HG03378 (cell line): ENCODE data around the gene KCNJ5.
A peak's percentile ranks its signal among the peaks of the same experiment; 100 is the strongest.

Experiments used
- ATAC-seq: cut with Tn5 transposase; IDR thresholded peaks from one replicate; pipeline ENCODE4 v1.9.1; 2021; ENCODE audit warnings: mild to moderate bottlenecking, moderate library complexity; ENCODE audit not compliant: unreplicated experiment

Gene KCNJ5

GRCh38 chr11:128946648-128947047 lies 55.5 kb downstream of the KCNJ5 start:
- no peak for ATAC-seq

- no peak for ATAC-seq
Measured at GRCh38 chr11:128947773-128948172, 56.6 kb downstream of the KCNJ5 start.

GRCh38 chr11:128948583-128948982 lies 57.4 kb downstream of the KCNJ5 start:
- ATAC-seq = no peak

DNA sequence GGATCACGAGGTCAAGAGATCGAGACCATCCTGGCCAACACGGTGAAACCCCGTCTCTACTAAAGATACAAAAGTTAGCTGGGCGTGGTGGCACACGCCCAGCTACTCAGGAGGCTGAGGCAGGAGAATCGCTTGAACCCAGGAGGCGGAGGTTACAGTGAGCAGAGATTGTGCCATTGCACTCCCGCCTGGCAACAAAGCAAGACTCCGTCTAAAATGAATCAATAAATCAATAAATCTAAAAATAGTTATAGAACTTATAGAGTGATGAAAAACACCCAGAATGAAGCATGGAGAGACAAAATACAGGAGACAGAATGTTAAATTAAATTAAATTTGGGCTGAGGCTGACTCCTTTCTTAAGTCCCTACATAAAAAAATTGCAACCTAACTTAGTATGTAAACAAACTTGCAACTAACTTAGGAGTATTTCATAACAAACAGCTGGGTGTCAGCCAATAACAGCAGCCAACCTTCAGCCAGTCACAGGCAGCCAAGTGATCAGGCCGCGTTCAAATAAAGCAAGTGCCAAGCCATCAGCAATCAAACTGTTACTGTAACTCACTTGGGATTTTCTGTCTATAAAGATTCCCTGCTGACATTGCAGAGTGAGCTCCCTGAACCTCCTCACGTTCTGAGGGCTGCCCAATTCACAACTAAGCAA lies 58.8 kb downstream of the KCNJ5 start:
- ATAC-seq = no peak

DNA sequence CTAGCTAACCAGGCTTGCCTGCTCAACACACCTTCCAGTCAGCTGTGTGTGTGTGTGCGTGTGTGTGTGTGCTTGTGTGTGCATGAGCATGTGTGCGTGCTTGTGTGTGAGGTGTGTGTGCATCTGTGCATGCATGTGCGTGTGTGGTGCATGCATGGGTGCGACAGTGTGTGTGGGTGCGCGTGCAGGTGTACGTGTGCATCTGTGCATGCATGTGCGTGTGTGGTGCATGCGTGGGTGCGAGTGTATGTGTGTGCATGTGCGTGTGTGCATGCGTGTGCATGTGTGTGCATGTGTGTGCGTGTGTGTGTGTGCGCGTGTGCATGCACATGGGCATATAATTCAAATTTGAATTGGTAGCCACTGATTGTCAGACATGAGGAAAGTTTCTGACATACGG lies 62.0 kb downstream of the KCNJ5 start:
- no peak for ATAC-seq

- no peak for ATAC-seq
Measured at GRCh38 chr11:128955636-128956035, 64.5 kb downstream of the KCNJ5 start.

- peak; percentile 79 for ATAC-seq
Measured at GRCh38 chr11:128956401-128957201, 65.4 kb downstream of the KCNJ5 start.

DNA sequence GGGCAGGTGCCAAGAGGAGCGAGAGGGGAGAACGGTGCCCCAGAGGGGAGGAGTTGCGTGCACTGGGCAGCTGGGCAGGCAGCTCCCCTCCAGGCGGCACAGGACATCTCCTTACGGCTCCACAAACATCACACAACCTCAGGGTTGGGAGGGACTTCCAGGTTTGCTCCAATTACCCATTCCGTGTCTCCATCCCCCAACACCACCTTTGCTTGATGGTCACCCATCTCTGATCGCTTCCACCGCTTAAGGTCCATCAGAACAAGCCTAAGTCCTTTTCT lies 66.0 kb downstream of the KCNJ5 start:
- no peak for ATAC-seq

DNA sequence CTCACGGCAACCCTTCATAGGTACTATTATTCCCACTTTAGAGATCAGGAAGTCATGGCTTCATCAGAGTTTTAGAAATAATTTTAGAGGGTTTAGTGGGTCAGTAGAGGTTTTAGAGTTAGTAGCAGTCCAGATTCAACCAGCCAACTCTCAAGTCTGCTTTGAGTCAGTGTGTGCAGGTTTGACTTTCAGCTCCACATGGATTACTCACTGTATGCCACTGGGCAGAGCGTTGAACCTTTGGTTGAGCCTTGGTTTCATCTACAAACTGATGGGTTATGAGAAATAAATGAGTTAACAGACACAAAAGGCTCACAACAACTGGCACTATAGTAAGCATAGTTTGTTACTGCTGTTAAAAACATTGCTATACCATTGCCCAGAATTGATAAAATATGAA lies 70.5 kb downstream of the KCNJ5 start:
- no peak for ATAC-seq

DNA sequence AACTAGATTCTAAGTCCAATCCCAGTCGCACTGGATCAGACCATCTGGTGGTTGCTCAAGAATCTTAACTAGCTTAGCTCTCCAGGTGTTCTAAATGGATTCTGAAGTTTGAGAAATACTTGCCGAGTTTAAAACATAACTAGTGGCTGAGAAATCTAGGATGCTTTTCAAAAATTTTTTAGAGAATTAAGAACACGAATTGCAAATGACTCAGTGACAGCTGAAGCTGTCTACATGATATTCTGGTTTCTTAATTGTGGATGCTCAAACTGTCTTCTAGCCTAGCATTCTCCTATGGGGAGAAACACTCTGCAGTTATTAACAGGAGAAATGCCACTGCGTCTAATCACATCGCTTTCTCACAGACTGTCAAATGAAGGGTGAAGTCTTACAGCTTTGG lies 71.7 kb downstream of the KCNJ5 start:
- ATAC-seq = no peak

DNA sequence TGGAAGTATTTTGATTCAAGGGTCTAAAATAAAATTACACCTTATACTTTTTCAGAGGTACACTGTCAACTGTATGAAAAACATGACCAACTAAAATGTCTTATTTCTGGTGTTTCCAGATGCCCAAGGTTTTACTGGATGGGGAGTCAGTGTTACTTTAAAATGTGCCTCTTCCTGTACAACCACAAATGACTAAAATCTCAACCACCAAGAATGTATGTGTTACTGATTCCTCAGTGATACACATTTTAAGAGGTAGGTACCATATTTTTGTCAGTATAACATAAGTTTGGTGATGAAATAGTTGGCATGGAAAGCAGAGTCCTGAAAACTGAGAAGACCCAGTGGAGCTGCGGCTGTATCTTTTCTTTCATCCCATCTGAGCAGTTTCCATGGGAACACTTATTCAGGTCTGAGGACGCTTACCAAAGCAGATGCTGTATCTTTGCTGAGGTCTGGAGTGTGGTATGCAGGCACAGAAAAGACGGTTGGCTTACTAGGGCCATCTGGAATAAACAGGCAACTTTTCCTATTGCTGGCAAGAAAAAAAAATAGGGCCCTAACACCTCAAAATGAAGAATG lies 72.7 kb downstream of the KCNJ5 start:
- no peak for ATAC-seq

- ATAC-seq = no peak
Measured at GRCh38 chr11:128964463-128964930, 73.3 kb downstream of the KCNJ5 start.

- peak; percentile 99 for ATAC-seq
Measured at GRCh38 chr11:128965485-128965884, 74.3 kb downstream of the KCNJ5 start.

DNA sequence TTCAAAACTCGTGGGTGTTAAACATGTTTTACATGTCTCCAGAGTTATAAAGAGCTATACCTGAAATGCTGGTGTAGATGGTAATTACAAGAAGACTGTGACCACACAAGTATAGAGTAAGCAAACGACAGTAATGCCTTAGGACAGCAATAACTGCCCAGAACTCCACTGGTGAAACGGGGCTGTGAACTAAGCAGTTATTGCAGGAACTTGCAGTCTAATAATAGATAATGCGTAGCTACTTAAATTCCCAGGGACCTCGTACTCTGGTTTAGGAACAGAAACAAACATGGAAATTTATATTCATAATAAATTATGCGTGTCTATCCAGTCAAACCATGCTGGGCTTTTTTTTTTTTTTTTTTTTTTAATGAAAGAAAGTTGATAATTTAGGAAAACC lies 76.4 kb downstream of the KCNJ5 start:
- ATAC-seq = no peak

DNA sequence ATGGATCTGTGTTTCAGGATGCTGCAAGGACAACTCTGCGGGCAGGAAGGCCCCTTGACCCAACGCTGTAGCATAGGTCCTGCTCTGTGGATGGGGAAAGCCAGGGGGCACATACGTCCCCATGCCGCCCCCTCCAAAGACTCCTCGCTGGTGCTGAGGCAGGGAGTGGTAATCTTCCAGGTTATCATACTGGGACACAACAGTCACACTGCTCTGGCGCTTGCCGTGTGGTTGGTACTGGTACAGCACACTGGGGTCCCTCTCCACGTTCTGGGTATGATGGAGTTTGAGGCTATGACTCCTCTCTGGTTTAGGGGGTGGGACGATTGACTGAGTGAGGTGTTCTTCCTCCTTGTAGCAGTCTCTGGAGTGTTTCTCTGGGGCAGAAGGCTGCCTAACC lies 77.8 kb downstream of the KCNJ5 start:
- no peak for ATAC-seq
